Activated CD8-positive, alpha-beta T cell treated with anti-CD3 and anti-CD28 coated beads for 36 hours (primary cell): ENCODE data around the gene SERPINA12. TPM values are rescaled to one million over a fixed set of nuclear protein-coding genes. Genes with fewer than 3 reads are reported as not detected.

Experiments used
- ATAC-seq: fragments of 200-7000 bp; cut with Tn5 transposase; one replicate; pipeline ENCODE4 v1.10.0; 2021; ENCODE audit warnings: mild to moderate bottlenecking, moderate library complexity
- CTCF ChIA-PET: fragments of 350-600 bp; sonication (Branson Sonifier 250); formaldehyde crosslinking; loops from one replicate; lab custom pipeline; 2021; ENCODE audit warnings: antibody characterized with exemption; lab: Charles Lee
- POLR2A ChIA-PET: fragments of 350-600 bp; sonication (Branson Sonifier 250); formaldehyde crosslinking; loops from one replicate; lab custom pipeline; 2021; ENCODE audit warnings: antibody characterized with exemption; lab: Charles Lee
- DNase-seq: peaks from one replicate; pipeline ENCODE4 v3.0.0-alpha.2; 2020
- H3K27ac Mint-ChIP-seq: one replicate; pipeline ENCODE4 v1.8.0; 2021; ENCODE audit warnings: mild to moderate bottlenecking, mixed read lengths
- H3K27me3 Mint-ChIP-seq: one replicate; pipeline ENCODE4 v1.8.0; 2021; ENCODE audit warnings: mixed read lengths
- H3K36me3 Mint-ChIP-seq: one replicate; pipeline ENCODE4 v1.8.0; 2021; ENCODE audit warnings: low read depth, mixed read lengths
- H3K4me1 Mint-ChIP-seq: one replicate; pipeline ENCODE4 v1.8.0; 2021; ENCODE audit warnings: low read depth, mixed read lengths
- H3K4me3 Mint-ChIP-seq: one replicate; pipeline ENCODE4 v1.8.0; 2021; ENCODE audit warnings: mild to moderate bottlenecking, moderate library complexity, mixed read lengths
- H3K9me3 Mint-ChIP-seq: one replicate; pipeline ENCODE4 v1.8.0; 2021; ENCODE audit warnings: mixed read lengths
- intact Hi-C: fragments of 100-400 bp; cut with micrococcal nuclease; formaldehyde crosslinking; loops from one replicate; pipeline ENCODE4 v1.10.0; 2022
- total RNA-seq, 2 experiments: library from RNA; stranded (reverse); gene quantifications; one replicate each; pipeline ENCODE4 v1.2.3, GENCODE V29; 2021
- TF ChIP-seq, protein P1 (sequence below): fragments of 200-600 bp; IDR thresholded peaks from one replicate; pipeline ENCODE4 v1.8.0; 2022; ENCODE audit warnings: antibody characterized with exemption, mild to moderate bottlenecking

The SERPINA12 gene
- total RNA-seq, 2 experiments from 2014 or later = not detected

DNA sequence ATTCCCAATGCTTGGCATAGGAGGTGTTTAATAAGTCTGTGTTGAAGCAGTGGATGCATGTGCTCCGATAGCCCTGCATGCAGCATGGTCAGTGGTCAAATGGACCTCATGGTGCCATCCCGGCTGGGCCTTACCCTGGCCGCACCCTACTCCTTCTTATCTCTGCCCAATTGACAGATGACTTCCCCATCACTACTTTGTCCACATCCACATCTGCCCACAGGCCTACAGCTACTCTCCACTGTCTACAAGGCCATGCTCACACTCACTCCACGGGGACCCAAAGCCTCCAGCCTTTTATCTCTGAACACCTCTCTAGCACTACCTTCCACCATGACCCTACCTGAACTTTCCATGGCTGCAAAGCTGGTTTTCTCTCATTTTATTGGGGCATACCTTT, 68.1 kb downstream of the SERPINA12 start:
- Mint-ChIP-seq H3K36me3 (no peaks in the 10 kb centered on the region), H3K27me3 (peaks cover 5% of the 10 kb centered on the region), H3K27ac (no peak overlapping the region), H3K4me3 (no peak overlapping the region), H3K9me3 (no peaks in the 10 kb centered on the region), H3K4me1 (no peaks in the 10 kb centered on the region)
- POLR2A ChIA-PET = no interaction called here
- CTCF ChIA-PET = no interaction called here
- TF ChIP-seq, protein P1, sequence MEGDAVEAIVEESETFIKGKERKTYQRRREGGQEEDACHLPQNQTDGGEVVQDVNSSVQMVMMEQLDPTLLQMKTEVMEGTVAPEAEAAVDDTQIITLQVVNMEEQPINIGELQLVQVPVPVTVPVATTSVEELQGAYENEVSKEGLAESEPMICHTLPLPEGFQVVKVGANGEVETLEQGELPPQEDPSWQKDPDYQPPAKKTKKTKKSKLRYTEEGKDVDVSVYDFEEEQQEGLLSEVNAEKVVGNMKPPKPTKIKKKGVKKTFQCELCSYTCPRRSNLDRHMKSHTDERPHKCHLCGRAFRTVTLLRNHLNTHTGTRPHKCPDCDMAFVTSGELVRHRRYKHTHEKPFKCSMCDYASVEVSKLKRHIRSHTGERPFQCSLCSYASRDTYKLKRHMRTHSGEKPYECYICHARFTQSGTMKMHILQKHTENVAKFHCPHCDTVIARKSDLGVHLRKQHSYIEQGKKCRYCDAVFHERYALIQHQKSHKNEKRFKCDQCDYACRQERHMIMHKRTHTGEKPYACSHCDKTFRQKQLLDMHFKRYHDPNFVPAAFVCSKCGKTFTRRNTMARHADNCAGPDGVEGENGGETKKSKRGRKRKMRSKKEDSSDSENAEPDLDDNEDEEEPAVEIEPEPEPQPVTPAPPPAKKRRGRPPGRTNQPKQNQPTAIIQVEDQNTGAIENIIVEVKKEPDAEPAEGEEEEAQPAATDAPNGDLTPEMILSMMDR = no peak
- DNase-seq (no peak), ATAC-seq (no peak)
- intact Hi-C loops = no loop called here

DNA sequence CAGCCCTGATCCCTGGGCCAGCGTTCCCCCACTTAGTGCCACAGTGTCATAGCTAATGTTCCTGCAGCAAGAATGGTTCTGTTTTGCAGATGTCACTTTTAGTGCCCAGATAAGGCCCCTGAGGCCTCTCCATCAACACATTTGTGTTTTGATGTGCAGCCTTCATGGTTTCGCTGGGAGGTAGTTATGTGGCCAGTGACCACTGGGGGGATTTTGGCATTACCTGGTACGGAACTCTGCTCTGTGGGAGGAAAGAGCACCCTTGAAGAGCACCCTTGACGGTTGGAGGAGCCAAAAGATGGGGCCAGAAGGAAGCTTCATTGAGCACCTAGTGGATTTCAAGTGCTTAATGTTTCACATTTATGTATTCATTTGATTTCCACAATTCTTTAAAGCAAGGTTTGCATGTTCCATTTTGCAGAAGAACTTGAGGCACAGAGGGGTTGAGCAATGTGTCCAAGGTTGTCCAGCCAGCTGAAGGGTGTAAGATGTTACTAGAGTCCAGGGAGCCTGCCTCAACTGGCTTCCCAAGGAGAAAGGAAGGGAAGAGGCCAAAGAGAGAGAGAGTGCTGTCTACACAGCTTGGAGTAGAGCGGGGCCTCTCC, 69.7 kb downstream of the SERPINA12 start:
- DNase-seq = no peak
- CTCF ChIA-PET = no interaction called here
- Mint-ChIP-seq H3K36me3 (no peaks in the 10 kb centered on the region), H3K4me3 (no peak overlapping the region), H3K27ac (no peak overlapping the region), H3K4me1 (no peaks in the 10 kb centered on the region), H3K27me3 (peaks cover 12% of the 10 kb centered on the region), H3K9me3 (no peaks in the 10 kb centered on the region)
- POLR2A ChIA-PET = no interaction called here
- TF ChIP-seq, protein P1 = no peak
- no peak for ATAC-seq
- intact Hi-C loops = no loop called here

Other genes starting within 250 kb of the SERPINA12 start
- gene SERPINA10, start 216.2 kb downstream of the SERPINA12 start, total RNA-seq = not detected
- not detected for gene SERPINA6, start 186.1 kb downstream of the SERPINA12 start, total RNA-seq
- gene SERPINA2, start 142.8 kb downstream of the SERPINA12 start, total RNA-seq = not detected
- 1 to 10 TPM; 1.0 to 1.9 TPM for gene SERPINA1, start 120.9 kb downstream of the SERPINA12 start, total RNA-seq
- gene SERPINA11, start 56.7 kb downstream of the SERPINA12 start, total RNA-seq = not detected
- gene SERPINA9, start 33.3 kb downstream of the SERPINA12 start, total RNA-seq = not detected
- not detected for gene SERPINA4, start 52.0 kb upstream of the SERPINA12 start, total RNA-seq
- not detected for gene SERPINA5, start 72.0 kb upstream of the SERPINA12 start, total RNA-seq
- not detected for gene SERPINA3, start 102.9 kb upstream of the SERPINA12 start, total RNA-seq